ENCODE data around the gene NKIRAS1.

Gene NKIRAS1

GRCh38 chr3:23948761-23949160 lies 32.0 kb upstream of the NKIRAS1 start:
- no peak overlapping the region for H3K4me3 ChIP-seq (ENCODE audit: low read depth, low read length)
- TF ChIP-seq CTCF (IDR thresholded peaks at IDR 0.05; ENCODE audit: borderline replicate concordance, insufficient read depth, low read depth, low read length), result no peak

- peak overlapping the region; percentile 95 for H3K4me3 ChIP-seq (ENCODE audit: low read depth, low read length)
- TF ChIP-seq CTCF (IDR thresholded peaks at IDR 0.05; ENCODE audit: borderline replicate concordance, insufficient read depth, low read depth, low read length), result no peak
Observed at GRCh38 chr3:23945913-23946687, 29.3 kb upstream of the NKIRAS1 start.

GRCh38 chr3:23945663-23945912 lies 28.8 kb upstream of the NKIRAS1 start:
- H3K4me3 ChIP-seq (ENCODE audit: low read depth, low read length), result peak overlapping the region; percentile 60
- TF ChIP-seq CTCF (IDR thresholded peaks at IDR 0.05; ENCODE audit: borderline replicate concordance, insufficient read depth, low read depth, low read length), result no peak

GRCh38 chr3:23944861-23945662 lies 28.3 kb upstream of the NKIRAS1 start, which contains the start of gene NR1D2:
Gene NR1D2, plus strand, starts transcription at chr3:23945286. Its CDS starts 293 bp downstream, at chr3:23945579.
- TF ChIP-seq CTCF (IDR thresholded peaks at IDR 0.05; ENCODE audit: borderline replicate concordance, insufficient read depth, low read depth, low read length), result no peak
- H3K4me3 ChIP-seq (ENCODE audit: low read depth, low read length), result peak within 1 kb of the TSS; percentile 95

GRCh38 chr3:23944007-23944783 lies 27.4 kb upstream of the NKIRAS1 start:
- H3K4me3 ChIP-seq (ENCODE audit: low read depth, low read length), result peak overlapping the region; percentile 60
- TF ChIP-seq CTCF (IDR thresholded peaks at IDR 0.05; ENCODE audit: borderline replicate concordance, insufficient read depth, low read depth, low read length), result no peak

- no peak for TF ChIP-seq CTCF (IDR thresholded peaks at IDR 0.05; ENCODE audit: borderline replicate concordance, insufficient read depth, low read depth, low read length)
- no peak overlapping the region for H3K4me3 ChIP-seq (ENCODE audit: low read depth, low read length)
Observed at GRCh38 chr3:23942546-23942945, 25.8 kb upstream of the NKIRAS1 start.
